ENCODE measurements around the gene C2orf92.
A peak's percentile ranks its signal among the peaks of the same experiment; 100 is the strongest.

The C2orf92 gene

DNA sequence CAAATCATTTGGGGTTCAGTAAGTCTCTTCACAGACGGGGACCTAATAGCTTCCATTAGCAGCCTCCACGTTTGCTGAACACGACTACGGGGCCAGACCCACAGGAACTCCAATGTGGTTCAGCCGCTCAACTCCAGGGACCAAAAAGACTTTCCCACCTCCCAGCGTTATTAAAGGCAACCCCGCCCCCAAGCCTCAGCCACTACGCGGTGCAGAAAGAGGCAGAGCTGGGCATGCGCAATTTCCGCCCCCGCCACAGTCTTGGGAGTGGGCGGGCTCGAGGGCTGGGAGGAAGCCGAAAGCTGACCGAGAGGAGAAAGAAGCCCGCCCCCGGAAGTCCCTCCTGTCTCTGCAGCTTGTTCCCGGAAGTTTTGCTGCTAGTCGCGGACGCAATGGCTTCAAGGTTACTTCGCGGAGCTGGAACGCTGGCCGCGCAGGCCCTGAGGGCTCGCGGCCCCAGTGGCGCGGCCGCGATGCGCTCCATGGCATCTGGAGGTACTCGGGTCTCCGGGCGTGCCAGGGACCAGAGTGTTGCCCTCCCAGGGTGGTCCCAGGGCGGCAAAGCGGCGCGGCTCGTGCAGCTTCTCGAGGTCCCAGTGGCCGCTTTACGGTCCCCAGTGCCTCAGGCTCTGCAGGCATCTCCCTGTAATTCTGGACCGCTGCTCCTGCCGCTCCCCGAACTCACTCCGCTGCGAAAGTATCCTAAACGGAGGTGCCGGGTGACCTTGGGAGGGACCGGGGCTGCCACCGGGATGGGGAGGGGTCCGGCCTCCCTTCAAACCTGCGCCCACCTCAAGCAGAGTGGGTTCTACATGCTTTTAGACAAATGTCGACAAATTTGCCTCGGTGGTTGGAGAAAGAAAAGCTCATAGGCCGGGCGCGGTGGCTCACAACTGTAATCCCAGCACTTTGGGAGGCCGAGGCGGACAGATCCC lies 23.6 kb upstream of the C2orf92 start, which contains the start of gene COX5B:
TSS of gene COX5B (plus strand) at position 368 of the 935 bp plus-strand sequence. CDS start at position 393, 25 bp downstream.
- H3K36me3 ChIP-seq: peaks cover 39% of the 10 kb centered on the region
- H3K27me3 ChIP-seq: no peaks in the 10 kb centered on the region
- peaks cover 17 to 22% of the 10 kb centered on the region in 2 experiments for H3K4me1 ChIP-seq (ENCODE audit: control insufficient read depth in 1 of 2, insufficient read depth in 1 of 2, low read depth in 1 of 2, low read length in 1 of 2)
- peak; percentile 43 for TF ChIP-seq CTCF (IDR thresholded peaks at IDR 0.05)
- peak within 1 kb of the TSS; percentile 90 to 97 for H3K4me3 ChIP-seq (ENCODE audit: low read depth in 1 of 2, low read length in 1 of 2)
- H3K27ac ChIP-seq: peak within 1 kb of the TSS; percentile 90
- no peaks in the 10 kb centered on the region for H3K9me3 ChIP-seq

DNA sequence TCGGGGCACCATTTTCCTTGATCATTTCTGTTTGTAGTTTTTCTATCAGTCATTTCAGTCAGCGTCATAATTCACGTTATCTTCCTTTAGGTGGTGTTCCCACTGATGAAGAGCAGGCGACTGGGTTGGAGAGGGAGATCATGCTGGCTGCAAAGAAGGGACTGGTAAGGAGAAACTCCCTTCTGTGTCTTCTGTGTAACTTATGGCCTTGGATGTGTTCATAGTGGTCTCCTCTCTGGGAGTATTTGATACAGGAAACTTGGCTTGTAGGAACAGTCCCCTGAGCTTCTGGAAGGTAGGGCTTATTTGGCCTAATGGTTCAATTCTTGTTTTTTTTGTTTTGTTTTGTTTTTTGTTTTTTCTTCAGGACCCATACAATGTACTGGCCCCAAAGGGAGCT lies 22.5 kb upstream of the C2orf92 start:
- Histone ChIP-seq H3K27me3 (no peaks in the 10 kb centered on the region), H3K36me3 (peaks cover 43% of the 10 kb centered on the region), H3K4me3 (ENCODE audit: low read depth in 1 of 2, low read length in 1 of 2) (peak overlapping the region; percentile 90 to 97), H3K4me1 (ENCODE audit: control insufficient read depth in 1 of 2, insufficient read depth in 1 of 2, low read depth in 1 of 2, low read length in 1 of 2) (peaks cover 17 to 22% of the 10 kb centered on the region in 2 experiments), H3K27ac (no peak overlapping the region), H3K9me3 (no peaks in the 10 kb centered on the region)
- TF ChIP-seq CTCF (IDR thresholded peaks at IDR 0.05): no peak

- no peaks in the 10 kb centered on the region for H3K27me3 ChIP-seq
- peaks cover 66% of the 10 kb centered on the region for H3K36me3 ChIP-seq
- H3K4me3 ChIP-seq (ENCODE audit: low read depth in 1 of 2, low read length in 1 of 2): no peak overlapping the region
- no peaks in the 10 kb centered on the region for H3K9me3 ChIP-seq
- no peak overlapping the region for H3K27ac ChIP-seq
- H3K4me1 ChIP-seq (ENCODE audit: control insufficient read depth in 1 of 2, insufficient read depth in 1 of 2, low read depth in 1 of 2, low read length in 1 of 2): peaks cover 9 to 12% of the 10 kb centered on the region in 2 experiments
- TF ChIP-seq CTCF (IDR thresholded peaks at IDR 0.05): no peak
These were observed 18.4 kb upstream of the C2orf92 start for GRCh38 chr2:97651114-97651513.

- peaks cover 73% of the 10 kb centered on the region for H3K36me3 ChIP-seq
- no peaks in the 10 kb centered on the region for H3K9me3 ChIP-seq
- no peaks in the 10 kb centered on the region for H3K4me1 ChIP-seq (ENCODE audit: control insufficient read depth in 1 of 2, insufficient read depth in 1 of 2, low read depth in 1 of 2, low read length in 1 of 2)
- no peak overlapping the region for H3K4me3 ChIP-seq (ENCODE audit: low read depth in 1 of 2, low read length in 1 of 2)
- H3K27ac ChIP-seq: no peak overlapping the region
- TF ChIP-seq CTCF (IDR thresholded peaks at IDR 0.05): no peak
- H3K27me3 ChIP-seq: no peaks in the 10 kb centered on the region
These were observed 16.0 kb upstream of the C2orf92 start for GRCh38 chr2:97653473-97653872.

GRCh38 chr2:97653874-97654273 lies 15.6 kb upstream of the C2orf92 start:
- Histone ChIP-seq H3K4me3 (ENCODE audit: low read depth in 1 of 2, low read length in 1 of 2) (no peak overlapping the region), H3K27me3 (no peaks in the 10 kb centered on the region), H3K36me3 (peaks cover 73% of the 10 kb centered on the region), H3K27ac (no peak overlapping the region), H3K4me1 (ENCODE audit: control insufficient read depth in 1 of 2, insufficient read depth in 1 of 2, low read depth in 1 of 2, low read length in 1 of 2) (no peaks in the 10 kb centered on the region), H3K9me3 (no peaks in the 10 kb centered on the region)
- TF ChIP-seq CTCF (IDR thresholded peaks at IDR 0.05): no peak
